Keratinocyte (primary cell): ENCODE data around the gene CACNG5. TPM values are rescaled to one million over a fixed set of nuclear protein-coding genes. Genes with fewer than 3 reads are reported as not detected.

Experiments
- DNase-seq: peaks from one replicate; pipeline ENCODE4 v3.0.0-alpha.2; 2011; ENCODE audit warnings: low read depth, missing footprints, low spot score
- FAIRE-seq: peaks from 2 replicates; lab custom pipeline; 2011; peaks lifted over from hg19 to GRCh38; lab: Jason Lieb, UNC
- H2AFZ ChIP-seq: 2 replicates; pipeline ENCODE4 v1.6.0; 2012; ENCODE audit warnings: low read length, control low read depth, inconsistent platforms; ENCODE audit not compliant: control insufficient read depth
- H3K27ac ChIP-seq: 2 replicates; pipeline ENCODE4 v1.5.1; 2011; ENCODE audit warnings: low read length; ENCODE audit not compliant: control insufficient read depth, insufficient read depth
- H3K27me3 ChIP-seq: 3 replicates; pipeline ENCODE4 v1.6.0; 2011; ENCODE audit warnings: low read length; ENCODE audit not compliant: control insufficient read depth, insufficient read depth; ENCODE audit errors: extremely low read depth
- H3K36me3 ChIP-seq, 2 experiments: 2 replicates in 1 of 2; 3 replicates in 1 of 2; pipeline ENCODE4 v1.5.1; 2011; ENCODE audit warnings: low read length in 2 of 2, mild to moderate bottlenecking in 1 of 2; ENCODE audit not compliant: control insufficient read depth in 2 of 2, insufficient read depth in 2 of 2; ENCODE audit errors: extremely low read depth in 1 of 2
- H3K4me1 ChIP-seq: 3 replicates; pipeline ENCODE4 v1.5.1; 2011; ENCODE audit warnings: low read length; ENCODE audit not compliant: control insufficient read depth, insufficient read depth; ENCODE audit errors: extremely low read depth
- H3K4me2 ChIP-seq: 3 replicates; pipeline ENCODE4 v1.6.0; 2011; ENCODE audit warnings: low read depth, low read length; ENCODE audit not compliant: control insufficient read depth, insufficient read depth; ENCODE audit errors: extremely low read depth
- H3K4me3 ChIP-seq, 3 experiments: fragments of 200-600 bp in 1 of 3; sonication (generic) in 1 of 3; 2 replicates in 2 of 3; 3 replicates in 1 of 3; pipeline ENCODE4 v1.5.1; 2011 to 2016; ENCODE audit warnings: low read length in 3 of 3, mild to moderate bottlenecking in 3 of 3, control low read depth in 2 of 3, inconsistent platforms in 1 of 3, low read depth in 1 of 3, mixed read lengths in 1 of 3, mixed run types in 1 of 3, moderate library complexity in 1 of 3; ENCODE audit not compliant: control insufficient read depth in 2 of 3, insufficient read depth in 2 of 3; ENCODE audit errors: extremely low read depth in 1 of 3
- H3K79me2 ChIP-seq: 2 replicates; pipeline ENCODE4 v1.6.0; 2012; ENCODE audit warnings: low read length; ENCODE audit not compliant: control insufficient read depth, insufficient read depth
- H3K9ac ChIP-seq: 3 replicates; pipeline ENCODE4 v1.6.0; 2011; ENCODE audit warnings: low read length; ENCODE audit not compliant: control insufficient read depth, insufficient read depth; ENCODE audit errors: extremely low read depth
- H3K9me1 ChIP-seq: 3 replicates; pipeline ENCODE4 v1.6.0; 2011; ENCODE audit warnings: low read length; ENCODE audit not compliant: control insufficient read depth, insufficient read depth; ENCODE audit errors: extremely low read depth
- H3K9me3 ChIP-seq: 2 replicates; pipeline ENCODE4 v1.5.1; 2012; ENCODE audit warnings: low read depth, low read length; ENCODE audit not compliant: control insufficient read depth
- H4K20me1 ChIP-seq: 3 replicates; pipeline ENCODE4 v1.6.0; 2011; ENCODE audit warnings: low read length; ENCODE audit not compliant: control insufficient read depth, insufficient read depth; ENCODE audit errors: extremely low read depth
- CTCF ChIP-seq, 3 experiments: IDR thresholded peaks in 1 of 3; conservative IDR thresholded peaks in 1 of 3; optimal IDR thresholded peaks in 1 of 3; 2 replicates in 2 of 3; 3 replicates in 1 of 3; pipeline versions ENCODE3 to v1.5.1; 2011; ENCODE audit warnings: low read length in 3 of 3, mild to moderate bottlenecking in 3 of 3, moderate library complexity in 2 of 3, control low read depth in 1 of 3, inconsistent platforms in 1 of 3; ENCODE audit not compliant: insufficient read depth in 2 of 3; ENCODE audit errors: extremely low read depth in 1 of 3
- EZH2 ChIP-seq: IDR thresholded peaks from one replicate; pipeline ENCODE4 v1.6.1; 2012; ENCODE audit warnings: inconsistent platforms, mild to moderate bottlenecking, low read length, moderate library complexity
- dilution Hi-C: fragments of 300-500 bp; cut with MboI; formaldehyde crosslinking; loops from one replicate; pipeline ENCODE4 v1.7.0; 2020; ENCODE audit warnings: low sequenced_read_pairs; ENCODE audit not compliant: extremely low pct_ligation_motif_present
- polyA plus RNA-seq, 5 experiments: library from polyadenylated mRNA; depleted of rRNA in 3 of 5; stranded (reverse) in 3 of 5; stranded (forward) in 1 of 5; unstranded in 1 of 5; fragments of >200 nt; gene quantifications; 1 replicate in 1 of 5; 2 replicates in 3 of 5; 3 replicates in 1 of 5; pipeline versions ENCODE4 v1.2.1 to v1.2.3, GENCODE V29; 2011 to 2012; ENCODE audit warnings: missing spikeins in 2 of 5, low read depth in 1 of 5, low replicate concordance in 1 of 5

CACNG5 gene
- polyA plus RNA-seq, 1 donor (not counting 4 experiments of a cell fraction or from before 2014, with no cell fraction given), result not detected

- Histone ChIP-seq H3K27ac (no peak overlapping the region), H3K36me3 (no peaks in the 10 kb centered on the region), H3K79me2 (no peaks in the 10 kb centered on the region), H2AFZ (no peak overlapping the region), H3K9ac (no peak overlapping the region), H3K4me3 (no peak overlapping the region), H3K4me1 (peaks cover 8% of the 10 kb centered on the region), H3K27me3 (peaks cover 2% of the 10 kb centered on the region), H3K4me2 (no peak overlapping the region), H4K20me1 (no peaks in the 10 kb centered on the region), H3K9me3 (no peaks in the 10 kb centered on the region), H3K9me1 (no peaks in the 10 kb centered on the region)
- DNase-seq, result no peak
- TF ChIP-seq EZH2, result no peak
- FAIRE-seq, result no peak
- dilution Hi-C loops, result no loop called here
Observed at GRCh38 chr17:66918896-66919295, 84.0 kb downstream of the CACNG5 start.

- dilution Hi-C loops, result no loop called here
Observed at GRCh38 chr17:66920435-66920834, 85.5 kb downstream of the CACNG5 start.

More at GRCh38 chr17:66920435-66920834, 85.5 kb downstream of the CACNG5 start:
- Histone ChIP-seq H3K4me1 (peaks cover 1% of the 10 kb centered on the region), H3K9me3 (no peaks in the 10 kb centered on the region), H2AFZ (no peak overlapping the region), H3K4me2 (no peak overlapping the region), H3K27me3 (peaks cover 2% of the 10 kb centered on the region), H4K20me1 (no peaks in the 10 kb centered on the region), H3K9me1 (no peaks in the 10 kb centered on the region), H3K36me3 (no peaks in the 10 kb centered on the region), H3K27ac (no peak overlapping the region), H3K9ac (no peak overlapping the region), H3K79me2 (no peaks in the 10 kb centered on the region), H3K4me3 (no peak overlapping the region)
- TF ChIP-seq EZH2 (no peak), CTCF (optimal IDR thresholded peaks at IDR 0.05 in 1 of 3, IDR thresholded peaks at IDR 0.05 in 1 of 3, conservative IDR thresholded peaks at IDR 0.05 in 1 of 3; ENCODE audit: extremely low read depth in 1 of 3, insufficient read depth in 2 of 3, low read length in 3 of 3) (no peak)
- FAIRE-seq, result no peak
- DNase-seq, result no peak
